ENCODE data around the gene DSG3. TPM values are rescaled to one million over a fixed set of nuclear protein-coding genes. Genes with fewer than 3 reads are reported as not detected.

Gene DSG3
- total RNA-seq, 2 experiments from 2014 or later = not detected

GRCh38 chr18:31508781-31509180 lies 61.2 kb downstream of the DSG3 start:
- Mint-ChIP-seq H3K4me3 (no peak overlapping the region), H3K27ac (no peak overlapping the region), H3K4me1 (no peaks in the 10 kb centered on the region), H3K36me3 (ENCODE audit: low read depth) (no peaks in the 10 kb centered on the region), H3K27me3 (peaks cover 4% of the 10 kb centered on the region), H3K9me3 (ENCODE audit: low read depth) (no peaks in the 10 kb centered on the region)
- CTCF ChIA-PET = no interaction called here
- DNase-seq (no peak), ATAC-seq (no peak)
- intact Hi-C loops (cut with DNase I, micrococcal nuclease) = no loop called here
- POLR2A ChIA-PET = no interaction called here

GRCh38 chr18:31509571-31509970 lies 62.0 kb downstream of the DSG3 start:
- no peaks in the 10 kb centered on the region for H3K4me1 Mint-ChIP-seq
- H3K27ac Mint-ChIP-seq = no peak overlapping the region
- DNase-seq (no peak), ATAC-seq (no peak)
- peaks cover 6% of the 10 kb centered on the region for H3K27me3 Mint-ChIP-seq
- CTCF ChIA-PET = no interaction called here
- POLR2A ChIA-PET = no interaction called here
- H3K36me3 Mint-ChIP-seq (ENCODE audit: low read depth) = no peaks in the 10 kb centered on the region
- no peak overlapping the region for H3K4me3 Mint-ChIP-seq
- intact Hi-C loops (cut with DNase I, micrococcal nuclease) = no loop called here
- no peaks in the 10 kb centered on the region for H3K9me3 Mint-ChIP-seq (ENCODE audit: low read depth)

GRCh38 chr18:31510319-31510718 lies 62.8 kb downstream of the DSG3 start:
- POLR2A ChIA-PET = no interaction called here
- Mint-ChIP-seq H3K36me3 (ENCODE audit: low read depth) (no peaks in the 10 kb centered on the region), H3K4me1 (no peaks in the 10 kb centered on the region), H3K9me3 (ENCODE audit: low read depth) (no peaks in the 10 kb centered on the region), H3K27ac (no peak overlapping the region), H3K4me3 (no peak overlapping the region), H3K27me3 (peaks cover 6% of the 10 kb centered on the region)
- CTCF ChIA-PET = interaction anchor here (0.9 kb wide), 1 partner anchor 8 kb away, joined by 3 read pairs; no protein-coding TSS in a partner anchor
- intact Hi-C loops (cut with DNase I, micrococcal nuclease) = no loop called here
- DNase-seq (no peak), ATAC-seq (no peak)

GRCh38 chr18:31511098-31511497 lies 63.6 kb downstream of the DSG3 start:
- DNase-seq = no peak
- Mint-ChIP-seq H3K9me3 (ENCODE audit: low read depth) (no peaks in the 10 kb centered on the region), H3K4me3 (no peak overlapping the region), H3K36me3 (ENCODE audit: low read depth) (no peaks in the 10 kb centered on the region), H3K4me1 (no peaks in the 10 kb centered on the region), H3K27me3 (peaks cover 6% of the 10 kb centered on the region), H3K27ac (no peak overlapping the region)
- no peak for ATAC-seq
- ChIA-PET POLR2A (no interaction called here), CTCF (interaction anchor here (0.9 kb wide), 1 partner anchor 9 kb away, joined by 3 read pairs; no protein-coding TSS in a partner anchor)
- intact Hi-C loops (cut with DNase I, micrococcal nuclease) = no loop called here

- intact Hi-C loops (cut with DNase I, micrococcal nuclease) = no loop called here
- ChIA-PET CTCF (interaction anchor here (0.6 to 1.1 kb wide), 3 partner anchors 18 to 93 kb away, joined by 3 to 4 read pairs (median 3); no protein-coding TSS in a partner anchor), POLR2A (interaction anchor here (0.6 kb wide), 1 partner anchor 579 kb away, joined by 4 read pairs; no protein-coding TSS in a partner anchor)
- Mint-ChIP-seq H3K9me3 (ENCODE audit: low read depth) (no peaks in the 10 kb centered on the region), H3K27ac (no peak overlapping the region), H3K36me3 (ENCODE audit: low read depth) (no peaks in the 10 kb centered on the region), H3K4me3 (no peak overlapping the region), H3K27me3 (peaks cover 6% of the 10 kb centered on the region), H3K4me1 (no peaks in the 10 kb centered on the region)
- DNase-seq (no peak), ATAC-seq (no peak)
Measured at GRCh38 chr18:31512203-31512764, 64.7 kb downstream of the DSG3 start.

GRCh38 chr18:31513189-31513935 lies 65.8 kb downstream of the DSG3 start:
- H3K4me1 Mint-ChIP-seq = no peaks in the 10 kb centered on the region
- POLR2A ChIA-PET = no interaction called here
- no peak overlapping the region for H3K4me3 Mint-ChIP-seq
- H3K27me3 Mint-ChIP-seq = peaks cover 6% of the 10 kb centered on the region
- no peaks in the 10 kb centered on the region for H3K36me3 Mint-ChIP-seq (ENCODE audit: low read depth)
- intact Hi-C loops (cut with DNase I, micrococcal nuclease) = no loop called here
- H3K9me3 Mint-ChIP-seq (ENCODE audit: low read depth) = no peaks in the 10 kb centered on the region
- DNase-seq (no peak), ATAC-seq (no peak)
- CTCF ChIA-PET = interaction anchor here (1.1 kb wide), 1 partner anchor 43 kb away, joined by 4 read pairs; no protein-coding TSS in a partner anchor
- no peak overlapping the region for H3K27ac Mint-ChIP-seq

- intact Hi-C loops (cut with DNase I, micrococcal nuclease) = no loop called here
- no peak overlapping the region for H3K27ac Mint-ChIP-seq
- peaks cover 3% of the 10 kb centered on the region for H3K27me3 Mint-ChIP-seq
- no peaks in the 10 kb centered on the region for H3K36me3 Mint-ChIP-seq (ENCODE audit: low read depth)
- H3K4me1 Mint-ChIP-seq = no peaks in the 10 kb centered on the region
- DNase-seq (no peak), ATAC-seq (no peak)
- ChIA-PET POLR2A (no interaction called here), CTCF (interaction anchor here (0.6 kb wide), 2 partner anchors 9 to 149 kb away, joined by 3 to 4 read pairs; no protein-coding TSS in a partner anchor)
- H3K4me3 Mint-ChIP-seq = no peak overlapping the region
- no peaks in the 10 kb centered on the region for H3K9me3 Mint-ChIP-seq (ENCODE audit: low read depth)
Measured at GRCh38 chr18:31516437-31516836, 68.9 kb downstream of the DSG3 start.

- POLR2A ChIA-PET = interaction anchor here (0.6 kb wide), 1 partner anchor 9 kb away, joined by 4 read pairs; no protein-coding TSS in a partner anchor
- no peak for ATAC-seq
- no peak for DNase-seq
- H3K9me3 Mint-ChIP-seq (ENCODE audit: low read depth) = no peaks in the 10 kb centered on the region
- no peaks in the 10 kb centered on the region for H3K36me3 Mint-ChIP-seq (ENCODE audit: low read depth)
- H3K27ac Mint-ChIP-seq = no peak overlapping the region
- CTCF ChIA-PET = interaction anchor here (1.0 kb wide), 1 partner anchor 17 kb away, joined by 3 read pairs; no protein-coding TSS in a partner anchor
- H3K27me3 Mint-ChIP-seq = no peaks in the 10 kb centered on the region
- no peaks in the 10 kb centered on the region for H3K4me1 Mint-ChIP-seq
- intact Hi-C loops (cut with DNase I, micrococcal nuclease) = no loop called here
- H3K4me3 Mint-ChIP-seq = no peak overlapping the region
Measured at GRCh38 chr18:31526374-31526773, 78.8 kb downstream of the DSG3 start.

Other genes starting within 250 kb of the DSG3 start
- gene DSG1, start 129.6 kb upstream of the DSG3 start, total RNA-seq = not detected
- gene DSG4, start 71.0 kb upstream of the DSG3 start, total RNA-seq = not detected
- gene DSG2, start 50.4 kb downstream of the DSG3 start, total RNA-seq = 1 to 10 TPM; 1.1 to 1.3 TPM
- gene TTR, start 144.1 kb downstream of the DSG3 start, total RNA-seq = not detected
- 1 to 10 TPM; 4.0 to 6.5 TPM for gene B4GALT6, start 236.8 kb downstream of the DSG3 start, total RNA-seq